Panc1 (cell line): ENCODE results near the gene KCNQ1. TPM values are rescaled to one million over a fixed set of nuclear protein-coding genes. Genes with fewer than 3 reads are reported as not detected.

Experiments used
- ATAC-seq: fragments of 200-7000 bp; cut with Tn5 transposase; 2 replicates; pipeline ENCODE4 v1.9.1; 2020; ENCODE audit warnings: mild to moderate bottlenecking, moderate library complexity
- BruUV-seq: library from RNA; stranded (reverse); fragments of 400-500 nt; replicated peaks from 2 replicates; lab custom pipeline; 2021; lab: Mats Ljungman, UMichigan
- CTCF ChIA-PET: fragments of 300-600 bp; sonication (Branson Sonifier 250); formaldehyde crosslinking; loops from one replicate; lab custom pipeline; 2022; ENCODE audit warnings: antibody characterized with exemption; lab: Charles Lee
- POLR2A ChIA-PET: fragments of 300-600 bp; sonication (Branson Sonifier 250); formaldehyde crosslinking; loops from one replicate; lab custom pipeline; 2022; ENCODE audit warnings: antibody characterized with exemption; lab: Charles Lee
- DNase-seq: peaks from one replicate; pipeline ENCODE4 v3.0.0-alpha.2; 2010; ENCODE audit warnings: low read depth, low spot score
- H3K27ac ChIP-seq: 2 replicates; pipeline ENCODE4 v1.5.1; 2011; ENCODE audit warnings: mild to moderate bottlenecking, low read length, inconsistent platforms
- H3K27me3 ChIP-seq: fragments of 200-500 bp; sonication (Bioruptor generic); 2 replicates; pipeline ENCODE4 v1.6.0; 2014; ENCODE audit warnings: low read length, inconsistent platforms; ENCODE audit not compliant: control insufficient read depth, insufficient read depth
- H3K36me3 ChIP-seq: fragments of 200-500 bp; sonication (Bioruptor generic); 2 replicates; pipeline ENCODE4 v1.5.1; 2014; ENCODE audit warnings: inconsistent platforms, mild to moderate bottlenecking, low read length, moderate library complexity; ENCODE audit not compliant: control insufficient read depth, insufficient read depth
- H3K4me1 ChIP-seq: 2 replicates; pipeline ENCODE4 v1.5.1; 2011; ENCODE audit warnings: inconsistent platforms, mild to moderate bottlenecking, low read length, moderate library complexity; ENCODE audit not compliant: control insufficient read depth, insufficient read depth
- H3K4me3 ChIP-seq, 2 experiments: 2 replicates each; pipeline ENCODE4 v1.5.1; 2011 to 2012; ENCODE audit warnings: low read depth in 2 of 2, low read length in 2 of 2, mild to moderate bottlenecking in 2 of 2, inconsistent platforms in 1 of 2, moderate library complexity in 1 of 2
- H3K9me3 ChIP-seq: fragments of 200-500 bp; sonication (Bioruptor generic); 2 replicates; pipeline ENCODE4 v1.5.1; 2014; ENCODE audit warnings: low read depth, mild to moderate bottlenecking, inconsistent platforms, low read length, moderate library complexity; ENCODE audit not compliant: control insufficient read depth, insufficient read depth
- POLR2AphosphoS5 ChIP-seq: IDR thresholded peaks from 2 replicates; pipeline ENCODE4 v1.6.1; 2012; ENCODE audit warnings: mild to moderate bottlenecking, low read depth, low read length, moderate library complexity
- SIN3A ChIP-seq: IDR thresholded peaks from 2 replicates; pipeline ENCODE4 v1.6.1; 2012; ENCODE audit warnings: low read depth, mild to moderate bottlenecking, low read length, moderate library complexity, borderline replicate concordance; ENCODE audit not compliant: insufficient read depth
- TCF7L2 ChIP-seq: IDR thresholded peaks from 2 replicates; pipeline ENCODE4 v1.6.1; 2011; ENCODE audit warnings: mild to moderate bottlenecking, low read depth, low read length, inconsistent platforms
- in situ Hi-C: cut with HindIII; loops from 2 replicates; pipeline ENCODE4 v1.10.0; 2016; ENCODE audit warnings: low sequenced_read_pairs, low pct_unique_long_range_greater_than_20kb
- intact Hi-C: fragments of 100-400 bp; cut with micrococcal nuclease; formaldehyde crosslinking; loops from one replicate; pipeline ENCODE4 v1.10.0; 2022; ENCODE audit not compliant: unreplicated experiment
- total RNA-seq: library from RNA; stranded (reverse); gene quantifications from one replicate; pipeline ENCODE4 v1.2.1, GENCODE V29; 2021; ENCODE audit not compliant: unreplicated experiment
- TF ChIP-seq, protein P1 (sequence below), 2 experiments: IDR thresholded peaks; 2 replicates each; pipeline ENCODE4 v1.6.1; 2011 to 2012; ENCODE audit warnings: low read depth in 2 of 2, control low read depth in 1 of 2, low read length in 1 of 2, mild to moderate bottlenecking in 1 of 2, moderate library complexity in 1 of 2; ENCODE audit not compliant: insufficient read depth in 1 of 2
- TF ChIP-seq, protein P2 (sequence below): fragments of 450-650 bp; IDR thresholded peaks from 2 replicates; pipeline ENCODE4 v1.5.1; 2017; ENCODE audit warnings: mild to moderate bottlenecking

KCNQ1 gene
- total RNA-seq, 1 experiment from 2014 or later, result 1.0 TPM

DNA sequence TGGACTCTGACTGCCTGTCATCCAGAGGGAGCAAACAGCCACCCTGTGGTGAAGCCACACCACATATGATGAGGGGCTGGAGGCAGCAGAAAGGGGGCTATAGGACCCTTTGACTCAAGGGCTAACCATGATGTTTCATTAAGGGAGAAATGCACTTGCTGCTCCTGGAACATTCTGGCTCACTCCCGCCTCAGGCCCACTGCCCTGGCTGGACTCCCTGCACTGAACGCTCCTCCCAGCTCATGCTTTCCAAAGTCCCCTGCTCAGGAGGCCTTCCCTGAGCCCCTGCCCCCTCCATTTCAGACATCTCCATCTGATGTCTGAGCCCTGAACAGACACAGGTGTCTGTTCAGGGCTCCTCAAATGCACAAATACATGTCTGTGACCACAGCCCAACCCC lies 371.7 kb downstream of the KCNQ1 start:
- H3K36me3 ChIP-seq, result no peaks in the 10 kb centered on the region
- in situ Hi-C loops, result no loop called here
- ChIA-PET CTCF (no interaction called here), POLR2A (no interaction called here)
- H3K27ac ChIP-seq, result no peak overlapping the region
- no peak overlapping the region for H3K4me3 ChIP-seq
- TF ChIP-seq SIN3A (no peak), TCF7L2 (no peak)
- TF ChIP-seq, protein P1, sequence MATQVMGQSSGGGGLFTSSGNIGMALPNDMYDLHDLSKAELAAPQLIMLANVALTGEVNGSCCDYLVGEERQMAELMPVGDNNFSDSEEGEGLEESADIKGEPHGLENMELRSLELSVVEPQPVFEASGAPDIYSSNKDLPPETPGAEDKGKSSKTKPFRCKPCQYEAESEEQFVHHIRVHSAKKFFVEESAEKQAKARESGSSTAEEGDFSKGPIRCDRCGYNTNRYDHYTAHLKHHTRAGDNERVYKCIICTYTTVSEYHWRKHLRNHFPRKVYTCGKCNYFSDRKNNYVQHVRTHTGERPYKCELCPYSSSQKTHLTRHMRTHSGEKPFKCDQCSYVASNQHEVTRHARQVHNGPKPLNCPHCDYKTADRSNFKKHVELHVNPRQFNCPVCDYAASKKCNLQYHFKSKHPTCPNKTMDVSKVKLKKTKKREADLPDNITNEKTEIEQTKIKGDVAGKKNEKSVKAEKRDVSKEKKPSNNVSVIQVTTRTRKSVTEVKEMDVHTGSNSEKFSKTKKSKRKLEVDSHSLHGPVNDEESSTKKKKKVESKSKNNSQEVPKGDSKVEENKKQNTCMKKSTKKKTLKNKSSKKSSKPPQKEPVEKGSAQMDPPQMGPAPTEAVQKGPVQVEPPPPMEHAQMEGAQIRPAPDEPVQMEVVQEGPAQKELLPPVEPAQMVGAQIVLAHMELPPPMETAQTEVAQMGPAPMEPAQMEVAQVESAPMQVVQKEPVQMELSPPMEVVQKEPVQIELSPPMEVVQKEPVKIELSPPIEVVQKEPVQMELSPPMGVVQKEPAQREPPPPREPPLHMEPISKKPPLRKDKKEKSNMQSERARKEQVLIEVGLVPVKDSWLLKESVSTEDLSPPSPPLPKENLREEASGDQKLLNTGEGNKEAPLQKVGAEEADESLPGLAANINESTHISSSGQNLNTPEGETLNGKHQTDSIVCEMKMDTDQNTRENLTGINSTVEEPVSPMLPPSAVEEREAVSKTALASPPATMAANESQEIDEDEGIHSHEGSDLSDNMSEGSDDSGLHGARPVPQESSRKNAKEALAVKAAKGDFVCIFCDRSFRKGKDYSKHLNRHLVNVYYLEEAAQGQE (IDR thresholded peaks at IDR 0.05; ENCODE audit: insufficient read depth in 1 of 2, low read depth in 2 of 2, low read length in 1 of 2), result no peak
- TF ChIP-seq, protein P2, sequence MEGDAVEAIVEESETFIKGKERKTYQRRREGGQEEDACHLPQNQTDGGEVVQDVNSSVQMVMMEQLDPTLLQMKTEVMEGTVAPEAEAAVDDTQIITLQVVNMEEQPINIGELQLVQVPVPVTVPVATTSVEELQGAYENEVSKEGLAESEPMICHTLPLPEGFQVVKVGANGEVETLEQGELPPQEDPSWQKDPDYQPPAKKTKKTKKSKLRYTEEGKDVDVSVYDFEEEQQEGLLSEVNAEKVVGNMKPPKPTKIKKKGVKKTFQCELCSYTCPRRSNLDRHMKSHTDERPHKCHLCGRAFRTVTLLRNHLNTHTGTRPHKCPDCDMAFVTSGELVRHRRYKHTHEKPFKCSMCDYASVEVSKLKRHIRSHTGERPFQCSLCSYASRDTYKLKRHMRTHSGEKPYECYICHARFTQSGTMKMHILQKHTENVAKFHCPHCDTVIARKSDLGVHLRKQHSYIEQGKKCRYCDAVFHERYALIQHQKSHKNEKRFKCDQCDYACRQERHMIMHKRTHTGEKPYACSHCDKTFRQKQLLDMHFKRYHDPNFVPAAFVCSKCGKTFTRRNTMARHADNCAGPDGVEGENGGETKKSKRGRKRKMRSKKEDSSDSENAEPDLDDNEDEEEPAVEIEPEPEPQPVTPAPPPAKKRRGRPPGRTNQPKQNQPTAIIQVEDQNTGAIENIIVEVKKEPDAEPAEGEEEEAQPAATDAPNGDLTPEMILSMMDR, result no peak
- no peaks in the 10 kb centered on the region for H3K4me1 ChIP-seq
- intact Hi-C loops, result no loop called here
- ATAC-seq (no peak), DNase-seq (no peak)
- H3K9me3 ChIP-seq, result peaks cover 7% of the 10 kb centered on the region; the same call in 1 of the 2 replicates
- H3K27me3 ChIP-seq, result no peaks in the 10 kb centered on the region
- no TSS peak for BruUV-seq

DNA sequence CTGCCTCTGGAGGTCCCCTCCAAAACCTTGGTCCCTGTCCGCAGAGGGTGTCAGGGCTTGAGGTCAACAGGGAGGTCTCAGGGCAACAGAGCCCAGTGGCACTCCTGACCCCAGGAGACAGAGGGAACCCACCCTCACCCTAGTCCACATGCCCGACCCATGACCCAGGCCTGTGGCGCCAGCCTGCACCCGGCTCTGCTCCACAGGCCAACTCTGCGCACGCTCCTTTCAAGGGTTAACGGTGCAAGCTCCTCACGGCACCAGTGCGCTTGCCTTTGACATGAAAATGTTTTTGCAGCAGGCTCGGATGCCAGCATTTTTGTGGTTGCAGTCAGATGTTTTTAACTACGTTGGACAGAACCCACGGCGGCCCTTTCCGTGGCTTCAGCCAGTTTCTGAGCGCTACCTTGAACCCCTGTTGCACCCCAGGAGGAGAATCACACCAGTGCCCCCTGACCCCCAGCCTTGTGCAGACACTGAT lies 372.2 kb downstream of the KCNQ1 start:
- 0 out of 2 replicates have a peak, but pooled peaks have one; percentile 31 for ATAC-seq
- H3K9me3 ChIP-seq, result peaks cover 7% of the 10 kb centered on the region; the same call in 1 of the 2 replicates
- in situ Hi-C loops, result no loop called here

More for the DNA sequence above, 372.2 kb downstream of the KCNQ1 start:
- no TSS peak for BruUV-seq
- DNase-seq, result no peak
- Histone ChIP-seq H3K4me1 (no peaks in the 10 kb centered on the region), H3K36me3 (no peaks in the 10 kb centered on the region), H3K4me3 (no peak overlapping the region), H3K27me3 (no peaks in the 10 kb centered on the region), H3K27ac (no peak overlapping the region)
- ChIA-PET CTCF (no interaction called here), POLR2A (no interaction called here)
- TF ChIP-seq, protein P2, result no peak
- no peak for TF ChIP-seq TCF7L2
- TF ChIP-seq, protein P1 (IDR thresholded peaks at IDR 0.05; ENCODE audit: insufficient read depth in 1 of 2, low read depth in 2 of 2, low read length in 1 of 2), result no peak
- no peak for TF ChIP-seq SIN3A
- no peak for TF ChIP-seq POLR2AphosphoS5
- intact Hi-C loops, result no loop called here
